GM19397 (cell line): Measurements from ENCODE around the gene PSMD5.
A peak's percentile ranks its signal among the peaks of the same experiment; 100 is the strongest.
"Not testable (repeated sequence)": the region's sequence is repeated elsewhere in the genome, so short reads cannot be mapped to it uniquely, and the experiment has no call there.

Experiments
- ATAC-seq: cut with Tn5 transposase; IDR thresholded peaks from one replicate; pipeline ENCODE4 v1.9.1; 2021; ENCODE audit warnings: mild to moderate bottlenecking, moderate library complexity; ENCODE audit not compliant: unreplicated experiment

PSMD5 gene

GRCh38 chr9:120815075-120815474 lies 27.6 kb downstream of the PSMD5 start:
- no peak for ATAC-seq

- ATAC-seq, result no peak
Measured at GRCh38 chr9:120808931-120809330, 33.8 kb downstream of the PSMD5 start.

- no peak for ATAC-seq
Measured at GRCh38 chr9:120807607-120808379, 34.9 kb downstream of the PSMD5 start.

- not testable (repeated sequence) for ATAC-seq
Measured at GRCh38 chr9:120804784-120805363, 37.8 kb downstream of the PSMD5 start.

GRCh38 chr9:120801441-120801840 lies 41.3 kb downstream of the PSMD5 start:
- no peak for ATAC-seq

- ATAC-seq, result peak; percentile 96
Measured at GRCh38 chr9:120792898-120793765, 49.6 kb downstream of the PSMD5 start, which contains the start of gene FBXW2. Gene FBXW2 (minus strand): TSS chr9:120793416. CDS start chr9:120788258, 5,158 bp downstream.

- ATAC-seq, result no peak
Measured at GRCh38 chr9:120791161-120791560, 51.6 kb downstream of the PSMD5 start.

GRCh38 chr9:120787933-120788332 lies 54.8 kb downstream of the PSMD5 start:
- no peak for ATAC-seq

- no peak for ATAC-seq
Measured at GRCh38 chr9:120783602-120784047, 59.1 kb downstream of the PSMD5 start.

- no peak for ATAC-seq
Measured at GRCh38 chr9:120781236-120781635, 61.5 kb downstream of the PSMD5 start.

- no peak for ATAC-seq
Measured at GRCh38 chr9:120780367-120780766, 62.4 kb downstream of the PSMD5 start.

- no peak for ATAC-seq
Measured at GRCh38 chr9:120779227-120779626, 63.5 kb downstream of the PSMD5 start.

- ATAC-seq, result no peak
Measured at GRCh38 chr9:120778758-120779157, 64.0 kb downstream of the PSMD5 start.

GRCh38 chr9:120777229-120777628 lies 65.5 kb downstream of the PSMD5 start:
- ATAC-seq, result no peak

- ATAC-seq, result no peak
Measured at GRCh38 chr9:120776788-120777187, 65.9 kb downstream of the PSMD5 start.

- no peak for ATAC-seq
Measured at GRCh38 chr9:120775859-120776258, 66.9 kb downstream of the PSMD5 start.

GRCh38 chr9:120774719-120775118 lies 68.0 kb downstream of the PSMD5 start:
- ATAC-seq, result no peak

- no peak for ATAC-seq
Measured at GRCh38 chr9:120773256-120773655, 69.5 kb downstream of the PSMD5 start.

- no peak for ATAC-seq
Measured at GRCh38 chr9:120770931-120771330, 71.8 kb downstream of the PSMD5 start.

GRCh38 chr9:120768886-120769285 lies 73.8 kb downstream of the PSMD5 start:
- ATAC-seq, result no peak

- no peak for ATAC-seq
Measured at GRCh38 chr9:120768247-120768646, 74.5 kb downstream of the PSMD5 start.
